ENCODE measurements around the gene DXO. TPM values are rescaled to one million over a fixed set of nuclear protein-coding genes. Genes with fewer than 3 reads are reported as not detected.
"Not testable (repeated sequence)": the region's sequence is repeated elsewhere in the genome, so short reads cannot be mapped to it uniquely, and the experiment has no call there.

The DXO gene
- total RNA-seq, 1 donor from 2014 or later, result 16.9 TPM

DNA sequence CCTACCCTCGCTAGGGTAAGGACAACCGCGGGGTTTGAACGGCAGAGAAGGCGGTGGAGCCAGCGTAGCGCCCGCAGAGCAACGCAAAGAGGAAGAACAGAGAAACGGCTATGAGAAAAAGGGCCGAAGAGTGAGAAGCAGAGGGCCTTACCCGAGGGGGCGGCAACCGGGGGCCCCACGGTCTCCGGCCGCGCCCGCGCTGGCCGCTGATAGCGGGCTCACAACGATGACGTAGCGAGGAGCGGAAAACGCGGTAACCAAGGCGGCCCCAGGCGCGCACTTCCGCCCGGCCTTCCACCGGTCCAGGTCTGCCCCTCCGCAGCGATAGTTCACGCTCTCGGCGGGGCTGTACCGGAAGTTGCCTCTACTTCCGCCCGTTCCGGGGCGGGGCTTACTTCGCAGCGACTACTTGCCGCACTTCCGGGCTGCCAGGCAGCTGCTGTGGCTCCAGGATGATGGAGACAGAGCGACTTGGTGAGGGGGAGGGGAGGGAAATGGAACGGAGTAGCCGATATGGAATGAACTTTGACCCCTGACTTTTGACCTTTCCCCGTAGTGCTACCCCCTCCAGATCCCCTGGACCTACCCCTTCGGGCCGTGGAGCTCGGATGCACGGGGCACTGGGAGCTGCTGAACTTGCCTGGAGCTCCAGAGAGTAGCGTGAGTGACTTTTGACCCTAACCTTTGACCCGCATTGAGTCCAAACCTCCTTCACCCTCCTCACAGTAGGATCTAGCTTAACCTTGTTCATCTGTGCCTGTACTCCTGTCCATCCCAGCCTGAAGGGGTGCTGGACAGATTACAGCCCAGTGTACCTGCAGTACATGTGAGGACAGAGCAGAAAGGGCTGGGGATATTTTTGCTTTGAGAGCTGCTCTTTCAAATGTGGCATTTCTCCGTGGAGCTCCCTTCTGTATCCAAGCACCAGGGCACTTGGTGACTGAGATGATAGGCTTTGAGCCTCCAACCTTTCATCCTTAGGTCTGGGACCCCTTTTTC lies 12.9 kb downstream of the DXO start, which contains the start of the genes NELFE and SKIC2:
Gene NELFE, minus strand, starts transcription at position 231 of the 999 bp plus-strand sequence. CDS start 525 bp downstream, outside the sequence.
Gene SKIC2, plus strand, starts transcription at position 435 of the 999 bp plus-strand sequence. Its CDS starts 18 bp downstream, at position 453.
- DNase-seq (ENCODE audit: low read depth), result peak; percentile 94

DNA sequence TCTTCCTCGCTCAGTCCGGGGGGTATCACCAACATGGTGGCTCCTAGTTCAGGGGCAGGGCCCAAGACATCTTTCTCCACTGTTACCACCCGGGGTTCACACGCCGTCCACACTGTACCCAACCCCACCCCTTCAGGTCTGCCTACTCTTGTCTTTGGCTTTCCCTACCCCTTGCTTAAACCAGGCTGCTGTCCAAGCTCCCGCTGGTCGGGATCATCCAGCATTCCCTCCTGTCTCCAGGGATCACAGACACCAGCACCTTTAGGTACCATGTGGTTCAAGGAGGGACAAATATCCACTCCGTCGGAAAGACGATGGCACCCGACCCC lies 13.6 kb downstream of the DXO start:
- no peak for DNase-seq (ENCODE audit: low read depth)

DNA sequence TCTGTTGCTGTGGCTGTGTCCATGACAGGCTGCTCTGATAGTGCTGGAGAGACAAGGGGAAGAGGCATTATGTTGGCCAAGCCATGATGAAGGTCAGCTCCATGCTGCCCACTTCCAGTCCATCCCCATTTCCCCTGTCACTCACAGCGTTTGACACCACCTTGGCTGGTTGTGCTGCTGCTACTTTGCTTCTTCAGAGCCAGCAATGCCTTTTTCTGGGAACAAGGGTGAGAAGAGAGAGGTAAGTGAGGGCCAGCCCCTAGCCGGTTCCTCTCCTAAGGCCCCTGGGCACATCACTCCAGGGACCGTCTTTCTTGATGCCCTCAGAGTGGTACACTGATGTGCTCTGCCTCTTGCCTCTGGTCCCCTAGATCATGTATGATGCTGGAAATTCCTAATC lies 15.1 kb downstream of the DXO start:
- DNase-seq (ENCODE audit: low read depth), result no peak

DNA sequence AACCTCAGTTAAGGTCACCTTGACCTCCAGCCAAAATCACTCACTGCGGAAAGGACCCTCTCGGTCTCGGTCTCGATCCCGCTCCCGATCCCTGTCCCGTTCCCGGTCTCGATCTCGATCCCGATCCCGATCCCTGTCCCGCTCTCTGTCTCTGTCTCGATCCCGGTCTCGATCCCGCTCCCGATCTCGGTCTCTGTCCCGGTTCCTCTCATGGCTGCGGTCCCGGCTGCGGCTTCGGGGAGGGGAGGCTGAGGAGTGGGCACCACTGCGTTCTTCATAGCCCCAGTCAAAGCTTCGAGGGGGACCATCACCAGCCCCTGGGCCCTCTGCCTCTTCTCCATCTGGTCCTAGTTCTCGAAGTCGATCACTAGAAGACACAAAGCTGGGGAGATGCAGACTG lies 17.4 kb downstream of the DXO start:
- DNase-seq (ENCODE audit: low read depth), result no peak

DNA sequence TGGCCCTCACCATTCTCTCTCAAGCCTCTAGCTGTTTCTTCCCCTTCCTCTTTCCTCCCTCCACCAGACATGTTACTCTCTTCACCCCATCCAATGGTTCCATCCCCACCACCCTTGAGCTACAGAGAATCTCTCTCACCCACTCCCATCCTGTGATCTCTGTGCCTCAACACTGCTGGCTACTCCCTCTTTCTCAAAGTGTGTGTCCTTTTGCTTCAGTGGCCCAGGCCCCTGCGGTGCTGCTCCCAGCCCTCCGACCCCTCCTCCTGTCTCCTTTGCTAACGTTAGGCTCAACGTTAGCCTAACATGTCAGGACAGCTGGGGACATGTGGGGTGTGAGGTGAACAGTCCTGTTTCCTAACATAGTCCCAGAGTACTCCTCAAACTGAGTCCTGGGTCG lies 19.0 kb downstream of the DXO start:
- DNase-seq (ENCODE audit: low read depth), result no peak

DNA sequence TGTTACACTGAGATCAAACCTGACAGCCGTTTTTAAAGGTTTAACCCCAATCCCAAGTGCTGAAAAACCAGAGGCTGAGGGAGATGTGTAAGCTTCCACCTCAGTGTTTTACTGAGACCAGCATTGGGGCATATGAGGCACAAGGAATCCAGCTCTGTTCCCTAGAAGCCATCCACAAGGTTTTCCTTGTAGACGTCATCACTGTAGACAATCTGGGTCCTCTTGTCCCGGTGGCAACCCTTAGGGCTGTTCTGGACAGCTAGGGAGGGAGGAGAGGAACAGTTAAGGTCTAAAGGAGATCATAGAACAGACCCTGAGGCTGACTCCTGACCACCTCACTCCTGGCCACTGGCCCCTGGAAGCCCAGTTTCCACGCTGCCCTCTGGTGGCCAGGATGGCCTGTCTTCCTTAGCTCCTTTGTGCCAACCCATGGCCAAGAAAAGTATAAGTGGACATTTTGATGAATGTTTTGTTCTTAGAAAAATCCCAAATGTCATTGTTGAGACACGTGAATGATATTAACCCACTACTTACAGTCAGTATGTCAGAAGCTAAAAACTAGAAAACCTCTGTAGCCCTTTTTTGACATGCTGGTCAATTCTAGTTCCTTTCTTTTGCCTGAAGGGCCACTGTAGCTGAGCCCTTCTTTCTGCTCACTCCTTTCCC lies 19.7 kb downstream of the DXO start:
- peak; percentile 44 for DNase-seq (ENCODE audit: low read depth)

DNA sequence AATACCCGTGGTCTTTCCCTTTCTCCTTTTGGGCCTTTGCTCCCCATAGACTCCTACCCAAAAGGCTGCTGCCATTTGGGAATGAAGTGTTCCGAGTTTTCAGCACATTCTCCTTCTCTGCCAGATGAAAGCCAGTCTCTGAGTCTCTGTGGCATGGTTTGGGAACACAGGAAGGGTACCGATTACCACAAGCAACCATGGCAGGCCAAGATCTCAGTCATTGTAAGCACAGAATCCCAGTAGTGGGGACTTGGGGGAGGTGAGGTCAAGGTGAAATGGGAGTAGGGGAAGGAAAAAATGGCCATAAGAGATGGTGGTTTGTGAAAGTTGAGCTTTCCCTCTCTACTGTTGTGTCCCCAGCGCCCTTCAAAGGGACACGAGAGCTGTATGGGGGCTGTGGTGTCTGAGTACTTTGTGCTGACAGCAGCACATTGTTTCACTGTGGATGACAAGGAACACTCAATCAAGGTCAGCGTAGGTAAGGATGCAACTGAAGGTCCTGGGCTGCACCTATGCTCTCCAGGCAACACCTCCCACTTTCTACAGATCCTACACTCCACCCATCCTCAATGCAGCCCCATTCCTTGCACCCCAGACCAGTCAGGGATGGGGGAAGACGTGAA lies 21.9 kb downstream of the DXO start:
- DNase-seq (ENCODE audit: low read depth), result no peak

DNA sequence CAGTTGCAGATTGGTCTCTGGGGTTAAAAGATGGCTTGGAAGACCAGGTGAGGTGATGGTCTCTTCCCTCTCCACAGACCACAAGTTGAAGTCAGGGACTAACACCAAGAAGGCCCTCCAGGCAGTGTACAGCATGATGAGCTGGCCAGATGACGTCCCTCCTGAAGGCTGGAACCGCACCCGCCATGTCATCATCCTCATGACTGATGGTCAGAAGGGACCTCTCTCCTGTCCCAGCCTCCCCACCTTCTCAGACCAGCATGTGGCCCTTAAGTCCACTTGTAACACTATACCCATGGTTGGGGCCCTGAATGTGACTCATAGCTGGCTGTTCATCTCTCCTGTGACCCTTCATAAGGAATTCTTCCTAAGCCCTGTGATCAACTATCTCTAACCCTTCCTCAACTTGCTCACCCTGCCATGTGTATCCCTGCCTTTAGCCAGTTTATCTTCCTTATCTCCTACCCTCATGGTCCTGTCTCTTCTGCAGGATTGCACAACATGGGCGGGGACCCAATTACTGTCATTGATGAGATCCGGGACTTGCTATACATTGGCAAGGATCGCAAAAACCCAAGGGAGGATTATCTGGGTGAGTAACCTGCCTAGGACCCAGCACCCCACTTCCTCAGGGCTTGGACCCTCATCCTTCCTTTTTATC lies 23.1 kb downstream of the DXO start:
- no peak for DNase-seq (ENCODE audit: low read depth)

DNA sequence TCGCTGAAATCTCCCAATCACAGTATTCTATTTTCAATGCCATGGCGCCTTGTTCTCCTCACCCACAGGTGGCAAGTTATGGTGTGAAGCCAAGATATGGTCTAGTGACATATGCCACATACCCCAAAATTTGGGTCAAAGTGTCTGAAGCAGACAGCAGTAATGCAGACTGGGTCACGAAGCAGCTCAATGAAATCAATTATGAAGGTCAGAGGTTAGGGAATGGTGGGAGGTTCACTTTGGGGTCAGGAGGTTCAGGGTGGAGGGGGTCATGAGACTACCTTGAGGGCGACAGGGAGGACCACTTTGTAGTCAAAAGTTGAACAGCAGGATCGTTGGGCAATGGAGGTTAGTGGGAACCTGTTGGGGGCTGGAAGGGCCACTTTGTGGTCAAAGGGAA lies 23.6 kb downstream of the DXO start:
- DNase-seq (ENCODE audit: low read depth), result no peak

DNA sequence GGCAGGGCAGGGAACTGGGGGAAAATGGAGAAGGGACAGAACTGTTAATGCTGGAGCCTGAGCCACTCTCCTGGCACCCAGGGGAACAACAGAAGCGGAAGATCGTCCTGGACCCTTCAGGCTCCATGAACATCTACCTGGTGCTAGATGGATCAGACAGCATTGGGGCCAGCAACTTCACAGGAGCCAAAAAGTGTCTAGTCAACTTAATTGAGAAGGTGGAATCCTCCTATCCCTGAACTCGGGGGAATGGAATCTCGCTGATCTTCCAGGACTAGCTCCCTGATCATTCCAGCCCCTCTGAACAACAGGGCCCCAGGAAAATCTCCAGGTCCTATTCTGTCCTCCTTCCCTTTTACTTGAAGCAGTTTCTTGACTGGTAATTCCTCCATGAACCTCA lies 24.1 kb downstream of the DXO start:
- DNase-seq (ENCODE audit: low read depth), result no peak

DNA sequence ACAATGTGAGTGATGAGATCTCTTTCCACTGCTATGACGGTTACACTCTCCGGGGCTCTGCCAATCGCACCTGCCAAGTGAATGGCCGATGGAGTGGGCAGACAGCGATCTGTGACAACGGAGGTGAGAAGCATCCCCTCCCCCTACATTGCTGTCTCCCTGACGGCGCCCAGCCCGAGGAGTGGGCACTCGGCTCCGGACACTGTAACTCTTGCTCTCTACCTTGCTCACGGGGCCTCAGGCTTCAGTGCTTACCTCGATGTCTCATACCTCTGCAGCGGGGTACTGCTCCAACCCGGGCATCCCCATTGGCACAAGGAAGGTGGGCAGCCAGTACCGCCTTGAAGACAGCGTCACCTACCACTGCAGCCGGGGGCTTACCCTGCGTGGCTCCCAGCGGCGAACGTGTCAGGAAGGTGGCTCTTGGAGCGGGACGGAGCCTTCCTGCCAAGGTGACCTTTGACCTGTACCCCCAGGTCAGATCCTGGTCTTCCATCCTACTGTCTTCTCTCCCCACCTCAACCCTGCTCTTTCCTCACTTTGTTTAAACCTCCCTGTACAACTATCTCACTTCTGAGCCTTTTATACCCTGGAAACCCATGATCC lies 24.8 kb downstream of the DXO start:
- no peak for DNase-seq (ENCODE audit: low read depth)

DNA sequence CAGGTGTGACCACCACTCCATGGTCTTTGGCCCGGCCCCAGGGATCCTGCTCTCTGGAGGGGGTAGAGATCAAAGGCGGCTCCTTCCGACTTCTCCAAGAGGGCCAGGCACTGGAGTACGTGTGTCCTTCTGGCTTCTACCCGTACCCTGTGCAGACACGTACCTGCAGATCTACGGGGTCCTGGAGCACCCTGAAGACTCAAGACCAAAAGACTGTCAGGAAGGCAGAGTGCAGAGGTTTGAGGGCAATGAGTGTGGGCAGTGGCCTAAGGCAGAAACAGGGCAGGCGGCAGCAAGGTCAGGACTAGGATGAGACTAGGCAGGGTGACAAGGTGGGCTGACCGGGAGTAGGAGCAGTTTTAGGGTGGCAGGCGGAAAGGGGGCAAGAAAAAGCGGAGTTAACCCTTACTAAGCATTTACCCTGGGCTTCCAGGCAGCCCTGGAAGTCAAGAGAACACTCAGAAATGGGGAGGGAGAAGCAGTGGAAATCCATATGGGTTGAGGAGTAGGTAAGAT lies 25.5 kb downstream of the DXO start:
- no peak for DNase-seq (ENCODE audit: low read depth)

DNA sequence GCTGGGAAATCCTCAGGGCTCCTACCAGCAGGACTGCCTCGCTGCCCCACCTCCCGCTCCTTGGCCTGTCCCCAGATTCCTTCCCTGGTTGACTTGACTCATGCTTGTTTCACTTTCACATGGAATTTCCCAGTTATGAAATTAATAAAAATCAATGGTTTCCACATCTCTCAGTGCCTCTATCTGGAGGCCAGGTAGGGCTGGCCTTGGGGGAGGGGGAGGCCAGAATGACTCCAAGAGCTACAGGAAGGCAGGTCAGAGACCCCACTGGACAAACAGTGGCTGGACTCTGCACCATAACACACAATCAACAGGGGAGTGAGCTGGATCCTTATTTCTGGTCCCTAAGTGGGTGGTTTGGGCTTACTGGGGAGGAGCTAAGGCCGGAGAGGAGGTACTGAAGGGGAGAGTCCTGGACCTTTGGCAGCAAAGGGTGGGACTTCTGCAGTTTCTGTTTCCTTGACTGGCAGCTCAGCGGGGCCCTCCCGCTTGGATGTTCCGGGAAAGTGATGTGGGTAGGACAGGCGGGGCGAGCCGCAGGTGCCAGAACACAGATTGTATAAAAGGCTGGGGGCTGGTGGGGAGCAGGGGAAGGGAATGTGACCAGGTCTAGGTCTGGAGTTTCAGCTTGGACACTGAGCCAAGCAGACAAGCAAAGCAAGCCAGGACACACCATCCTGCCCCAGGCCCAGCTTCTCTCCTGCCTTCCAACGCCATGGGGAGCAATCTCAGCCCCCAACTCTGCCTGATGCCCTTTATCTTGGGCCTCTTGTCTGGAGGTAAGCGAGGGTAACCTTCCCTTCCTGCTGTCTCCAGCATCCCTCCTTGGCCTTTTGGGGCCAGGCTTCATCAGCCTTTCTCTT lies 26.2 kb downstream of the DXO start, which contains the start of gene CFB:
Gene CFB, plus strand, starts transcription at position 589 of the 863 bp plus-strand sequence. Its CDS starts 127 bp downstream, at position 716.
- peak; percentile 89 for DNase-seq (ENCODE audit: low read depth)

DNA sequence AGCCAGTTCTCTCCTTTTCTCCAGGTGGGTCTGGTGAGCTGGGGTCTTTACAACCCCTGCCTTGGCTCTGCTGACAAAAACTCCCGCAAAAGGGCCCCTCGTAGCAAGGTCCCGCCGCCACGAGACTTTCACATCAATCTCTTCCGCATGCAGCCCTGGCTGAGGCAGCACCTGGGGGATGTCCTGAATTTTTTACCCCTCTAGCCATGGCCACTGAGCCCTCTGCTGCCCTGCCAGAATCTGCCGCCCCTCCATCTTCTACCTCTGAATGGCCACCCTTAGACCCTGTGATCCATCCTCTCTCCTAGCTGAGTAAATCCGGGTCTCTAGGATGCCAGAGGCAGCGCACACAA lies 26.8 kb downstream of the DXO start:
- DNase-seq (ENCODE audit: low read depth), result no peak

DNA sequence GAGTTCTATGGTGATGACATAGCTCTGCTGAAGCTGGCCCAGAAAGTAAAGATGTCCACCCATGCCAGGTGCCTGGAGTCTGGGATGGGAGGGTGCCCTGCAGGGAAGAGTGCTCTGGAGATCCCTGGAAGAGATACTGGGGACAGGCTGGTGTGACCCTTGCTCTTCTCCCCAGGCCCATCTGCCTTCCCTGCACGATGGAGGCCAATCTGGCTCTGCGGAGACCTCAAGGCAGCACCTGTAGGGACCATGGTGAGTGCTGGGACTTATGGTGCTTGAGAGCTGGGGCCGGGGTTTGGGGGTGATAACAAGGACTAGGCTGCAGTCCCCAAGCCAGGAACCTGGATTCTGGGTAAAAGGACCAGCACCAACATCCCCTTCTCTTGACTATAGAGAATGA lies 28.2 kb downstream of the DXO start:
- no peak for DNase-seq (ENCODE audit: low read depth)

DNA sequence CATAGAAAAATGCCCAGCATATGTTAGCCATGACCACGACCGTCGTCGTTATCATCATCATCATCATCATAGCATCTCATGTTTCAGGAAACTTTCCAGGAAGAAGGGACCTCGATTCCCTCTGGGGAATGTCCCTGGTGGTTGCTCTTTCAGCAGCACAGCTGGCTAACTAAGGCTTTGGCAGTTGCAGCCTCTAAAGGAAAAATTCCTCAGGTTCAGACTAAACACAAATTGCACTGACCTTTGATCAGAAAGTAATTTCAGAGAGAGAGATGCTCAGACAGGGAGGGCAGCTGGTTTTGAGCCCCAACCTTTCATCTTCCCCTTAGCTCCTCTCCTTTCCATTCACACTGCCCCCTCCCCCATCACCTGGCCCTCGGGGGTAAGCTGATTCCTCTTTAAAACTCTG lies 31.7 kb downstream of the DXO start:
- peak; percentile 33 for DNase-seq (ENCODE audit: low read depth)

DNA sequence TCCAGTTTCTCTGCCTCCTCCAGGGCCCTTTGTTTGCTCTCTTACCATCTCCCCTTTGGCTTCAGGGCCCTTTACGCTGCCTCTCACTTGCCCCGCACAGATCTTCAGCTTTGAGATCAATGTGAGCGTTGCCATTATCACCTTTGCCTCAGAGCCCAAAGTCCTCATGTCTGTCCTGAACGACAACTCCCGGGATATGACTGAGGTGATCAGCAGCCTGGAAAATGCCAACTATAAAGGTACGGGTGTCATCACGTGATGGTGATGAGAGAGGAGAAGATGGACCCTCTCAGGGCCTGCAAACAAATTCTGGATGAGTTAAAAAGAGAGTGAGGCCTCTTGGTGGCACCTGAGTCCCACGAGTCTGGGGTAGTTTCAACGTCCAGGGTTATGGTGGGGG lies 36.1 kb downstream of the DXO start:
- no peak for DNase-seq (ENCODE audit: low read depth)

DNA sequence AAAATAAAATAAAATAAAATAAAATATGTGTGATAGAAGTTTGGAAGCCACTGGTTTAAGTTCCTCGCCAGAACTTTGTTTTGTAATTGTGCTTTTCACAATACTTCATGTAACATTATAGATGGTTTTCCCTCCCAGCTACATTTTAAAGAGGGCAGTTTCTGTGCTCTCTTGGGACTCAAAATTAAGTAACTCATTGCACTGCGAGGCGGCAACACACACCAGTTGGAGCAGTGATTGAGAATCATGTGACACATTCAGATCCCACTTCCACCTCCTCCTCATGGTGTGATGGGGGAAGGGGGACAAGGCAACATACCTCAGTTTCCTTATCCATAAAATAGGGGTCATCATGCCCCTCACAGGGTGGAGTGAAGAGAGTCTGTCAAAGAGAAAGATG lies 36.9 kb downstream of the DXO start:
- DNase-seq (ENCODE audit: low read depth), result no peak

DNA sequence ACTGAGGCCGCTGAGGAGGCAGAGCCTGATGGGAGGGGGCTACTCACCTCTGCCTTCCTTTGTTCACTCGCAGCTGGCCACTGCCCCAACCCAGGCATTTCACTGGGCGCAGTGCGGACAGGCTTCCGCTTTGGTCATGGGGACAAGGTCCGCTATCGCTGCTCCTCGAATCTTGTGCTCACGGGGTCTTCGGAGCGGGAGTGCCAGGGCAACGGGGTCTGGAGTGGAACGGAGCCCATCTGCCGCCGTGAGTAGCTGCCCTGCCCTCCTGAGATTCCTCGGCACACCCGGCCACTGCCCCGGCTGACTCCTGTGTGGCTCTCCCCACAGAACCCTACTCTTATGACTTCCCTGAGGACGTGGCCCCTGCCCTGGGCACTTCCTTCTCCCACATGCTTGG lies 38.4 kb downstream of the DXO start:
- DNase-seq (ENCODE audit: low read depth), result no peak

DNA sequence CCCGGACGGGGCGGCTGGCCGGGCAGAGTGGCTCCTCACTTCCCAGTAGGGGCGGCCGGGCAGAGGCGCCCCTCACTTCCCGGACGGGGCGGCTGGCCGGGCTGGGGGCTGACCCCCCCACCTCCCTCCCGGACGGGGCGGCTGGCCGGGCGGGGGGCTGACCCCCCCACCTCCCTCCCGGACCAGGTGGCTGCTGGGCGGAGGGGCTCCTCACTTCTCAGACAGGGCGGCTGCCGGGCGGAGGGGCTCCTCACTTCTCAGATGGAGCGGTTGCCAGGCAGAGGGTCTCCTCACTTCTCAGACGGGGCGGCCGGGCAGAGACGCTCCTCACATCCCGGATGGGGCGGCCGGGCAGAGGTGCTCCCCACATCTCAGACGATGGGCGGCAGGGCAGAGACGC lies 39.8 kb downstream of the DXO start:
- DNase-seq (ENCODE audit: low read depth), result not testable (repeated sequence)

All from renal cortical epithelial cell (primary cell).